ENCODE results near the gene COL2A1.

COL2A1 gene

DNA sequence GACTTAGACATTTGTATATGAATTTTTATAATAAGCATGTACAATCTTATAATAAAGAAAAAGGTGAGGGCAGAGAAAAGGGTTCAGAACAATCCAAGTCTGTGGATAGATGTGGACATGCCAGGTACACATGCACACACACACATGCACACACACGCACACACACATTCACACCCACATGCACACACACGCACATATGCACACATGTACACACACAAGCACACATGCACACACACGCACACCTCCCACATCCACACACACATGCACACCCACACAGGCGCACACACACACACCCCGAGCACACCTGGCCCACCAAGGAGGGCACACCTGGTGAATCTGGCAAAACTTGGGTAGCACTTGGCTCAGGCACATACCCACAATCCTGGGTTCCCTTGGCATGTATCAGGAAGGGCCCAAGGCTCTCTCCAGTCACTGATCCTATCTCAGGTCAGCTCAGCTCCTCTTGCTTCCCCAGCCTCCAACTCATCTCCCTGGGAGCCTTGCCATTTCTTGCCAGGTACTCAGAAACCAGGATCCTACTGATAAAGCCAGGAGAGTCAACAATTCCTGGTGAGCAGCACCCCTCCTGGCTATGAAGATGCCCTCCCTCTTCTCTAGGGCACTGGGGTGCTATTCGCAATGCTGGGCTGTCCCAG lies 59.5 kb downstream of the COL2A1 start:
- no peak for DNase-seq (ENCODE audit: low read depth)

DNA sequence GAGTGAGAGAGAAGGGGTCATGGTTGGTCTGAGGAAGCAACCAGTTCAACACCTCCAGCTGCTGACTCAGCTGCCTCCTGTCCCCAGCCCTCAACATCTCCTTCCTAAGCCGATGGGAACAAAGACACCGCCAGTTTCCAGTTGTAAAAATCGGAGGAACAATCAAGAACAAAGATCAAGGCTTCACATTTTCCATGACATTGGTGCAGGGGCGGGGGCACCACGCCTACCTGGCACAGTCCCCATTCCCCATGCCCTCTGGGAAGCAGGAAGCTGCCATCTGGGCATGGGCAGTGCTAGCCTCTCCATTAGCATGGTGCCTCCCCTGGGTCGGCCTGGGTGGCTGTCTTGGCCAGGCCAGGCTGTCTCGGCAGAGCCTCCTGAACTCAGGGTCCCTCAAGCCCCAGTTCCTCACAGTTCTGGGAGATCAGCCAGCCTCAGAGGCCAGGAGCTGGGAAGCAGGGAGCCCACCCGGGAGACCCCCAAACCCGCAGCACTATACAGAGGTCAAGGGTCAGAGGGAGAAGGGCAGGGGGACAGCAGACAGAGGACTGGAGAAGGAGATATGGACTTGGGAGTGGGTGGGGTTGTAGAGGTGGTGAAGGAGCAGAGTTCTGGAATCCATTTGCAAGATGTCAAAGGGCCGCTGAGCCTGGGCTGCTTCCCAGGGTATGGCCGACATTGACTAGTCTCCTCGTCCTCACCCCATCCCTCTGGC lies 60.5 kb downstream of the COL2A1 start:
- DNase-seq (ENCODE audit: low read depth) = no peak

DNA sequence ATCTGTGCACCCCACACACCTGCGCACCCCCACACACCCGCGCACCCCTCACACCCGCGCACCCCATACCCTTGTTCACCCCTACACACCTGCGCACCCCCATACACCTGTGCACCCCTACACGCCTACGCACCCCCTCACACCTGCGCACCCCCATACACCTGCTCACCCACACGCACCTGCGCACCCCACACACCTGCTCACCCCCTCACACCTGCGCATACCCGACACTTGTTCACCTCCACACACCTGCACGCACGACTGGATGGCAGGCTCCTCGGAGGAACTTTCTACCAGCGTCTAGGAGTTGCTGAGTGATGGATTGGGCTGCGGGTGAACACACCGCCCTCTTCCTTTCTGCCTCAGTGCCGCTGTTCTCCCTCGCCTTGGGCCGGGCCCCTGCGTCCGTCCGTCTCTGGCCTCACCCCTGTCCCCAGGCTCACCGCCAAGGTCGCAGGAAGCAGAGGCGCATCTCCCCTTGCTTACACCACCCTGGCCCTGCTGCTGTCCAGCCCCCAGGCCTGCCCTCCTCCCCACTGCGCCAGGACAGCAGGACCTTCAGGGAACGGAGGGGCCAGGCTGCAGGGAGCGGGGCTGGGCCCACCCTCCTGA lies 61.6 kb downstream of the COL2A1 start:
- no peak for DNase-seq (ENCODE audit: low read depth)

DNA sequence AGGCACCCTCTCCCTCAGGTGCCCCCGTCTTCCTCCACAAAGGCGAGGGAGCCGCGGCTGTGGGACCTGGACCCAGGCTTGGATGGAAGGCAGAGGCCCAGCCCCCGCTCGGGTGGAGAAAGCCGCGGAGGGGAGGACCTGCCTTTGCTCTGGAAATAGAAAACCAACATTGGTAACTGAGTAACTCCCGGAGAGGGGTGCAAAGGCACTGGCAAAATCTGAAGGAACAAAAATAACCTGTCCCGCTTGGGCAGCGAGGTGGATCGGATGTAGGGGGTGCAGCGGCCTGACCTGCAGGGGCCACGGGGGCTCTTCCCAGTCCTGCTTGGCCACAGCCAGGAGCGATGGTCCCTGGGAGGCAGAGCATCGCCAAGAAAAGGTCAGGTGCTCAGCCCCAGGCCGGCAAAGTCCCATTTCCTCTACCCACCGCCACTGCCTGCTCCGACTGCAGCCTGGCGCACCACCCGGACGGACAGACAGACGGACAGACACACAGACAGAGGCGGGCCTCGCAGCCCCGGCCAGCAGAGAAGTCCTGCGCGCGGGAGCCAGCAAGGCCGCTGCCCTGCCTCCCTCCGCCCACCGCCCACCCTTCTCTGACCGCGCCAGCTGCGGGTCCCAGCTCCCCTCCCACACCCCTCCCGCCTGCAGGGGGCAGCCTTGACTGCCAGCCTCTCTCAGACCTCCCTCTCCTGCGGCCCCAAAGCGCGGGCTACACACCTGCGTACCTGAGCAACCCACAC lies 62.2 kb downstream of the COL2A1 start:
- DNase-seq (ENCODE audit: low read depth) = peak; percentile 18

DNA sequence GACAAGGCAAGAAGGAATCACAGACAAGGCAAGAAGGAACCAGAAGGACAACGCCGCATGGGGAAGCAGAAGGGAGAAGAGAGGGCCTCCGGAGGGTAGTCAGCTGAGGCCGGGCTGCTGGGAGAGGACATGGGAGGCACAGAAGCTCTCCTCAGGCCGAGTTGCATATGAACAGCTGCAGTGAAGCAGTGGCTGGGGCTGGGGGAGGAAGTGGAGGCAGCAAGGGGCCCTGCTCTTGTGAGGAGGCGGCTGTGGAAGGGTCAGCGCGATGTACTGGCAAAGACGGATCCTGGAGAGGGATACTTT lies 62.8 kb downstream of the COL2A1 start:
- no peak for DNase-seq (ENCODE audit: low read depth)

DNA sequence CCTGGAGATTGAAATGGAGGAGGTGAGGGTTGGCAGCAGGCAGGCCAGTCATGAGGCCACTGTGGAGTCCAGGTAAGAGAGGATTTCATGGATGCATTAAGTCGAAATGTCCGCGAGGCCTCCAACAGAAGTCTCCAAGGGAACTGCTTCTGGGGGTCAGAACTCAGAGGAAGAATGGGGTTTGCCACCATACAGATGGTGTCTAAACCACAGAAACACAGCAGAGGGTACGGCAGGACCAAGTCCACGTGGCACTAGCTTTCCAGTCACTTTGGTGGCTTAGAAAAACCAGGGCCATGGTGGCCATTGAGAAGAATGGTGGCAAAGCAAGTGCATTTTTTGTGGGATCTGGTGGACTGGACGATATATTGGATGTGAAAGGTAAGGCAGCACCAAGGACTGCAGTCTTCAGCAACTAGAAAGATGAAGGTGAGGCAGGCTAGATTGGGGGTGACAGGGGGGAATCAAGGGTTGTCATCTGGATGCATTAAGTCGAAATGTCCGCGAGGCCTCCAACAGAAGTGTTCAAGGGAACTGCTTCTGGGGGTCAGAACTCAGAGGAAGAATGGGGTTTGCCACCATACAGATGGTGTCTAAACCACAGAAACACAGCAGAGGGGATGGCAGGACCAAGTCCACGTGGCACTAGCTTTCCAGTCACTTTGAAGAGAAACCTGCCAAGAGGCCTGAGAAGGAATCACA lies 63.4 kb downstream of the COL2A1 start:
- DNase-seq (ENCODE audit: low read depth) = no peak

DNA sequence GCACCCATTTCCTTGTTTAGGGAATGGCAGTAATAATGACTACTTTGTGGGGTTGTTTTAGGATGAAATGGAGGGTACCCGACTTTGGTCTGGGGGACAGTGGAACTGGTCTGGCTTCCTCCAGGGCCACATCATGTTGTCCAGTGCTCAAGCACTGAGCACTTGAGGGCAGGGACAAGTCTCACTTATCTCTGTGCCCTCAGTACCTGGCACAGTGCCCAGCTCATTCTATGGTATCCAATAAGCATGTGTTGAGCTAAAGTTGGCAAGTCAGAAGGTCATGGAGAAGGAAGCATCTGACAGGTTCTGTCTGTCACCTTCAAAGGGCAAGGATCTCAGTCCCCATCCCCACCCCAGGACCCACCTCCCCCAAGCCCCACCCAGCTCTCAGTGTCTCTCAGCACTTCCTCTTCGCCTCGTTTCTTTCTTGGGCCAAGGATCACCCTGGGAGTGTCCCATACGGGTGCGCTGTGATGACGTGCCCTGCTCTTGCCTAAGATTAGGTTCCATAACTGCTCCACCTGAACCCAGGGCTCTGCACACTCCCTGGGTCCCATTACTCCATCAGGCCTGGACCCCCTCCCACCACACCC lies 65.2 kb downstream of the COL2A1 start:
- DNase-seq (ENCODE audit: low read depth) = no peak

DNA sequence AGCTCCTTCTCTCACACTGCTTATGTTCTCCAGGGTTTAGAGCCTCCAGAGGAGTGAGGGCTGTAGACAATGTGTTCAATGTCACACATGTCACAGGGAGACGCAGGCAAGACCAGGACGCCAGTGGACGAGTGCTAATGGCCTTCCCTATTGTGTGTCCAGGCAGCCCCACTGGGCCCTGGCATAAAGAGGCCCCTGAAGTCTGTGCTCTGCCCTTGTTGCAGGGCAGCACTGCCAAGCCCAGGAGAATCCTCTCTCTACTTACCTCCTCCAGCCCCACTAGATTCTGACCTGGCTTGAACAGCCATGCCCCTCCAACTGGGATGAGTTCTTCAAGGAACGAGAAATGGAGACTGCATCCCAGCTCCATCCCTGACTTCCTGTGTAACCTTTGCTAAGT lies 65.7 kb downstream of the COL2A1 start:
- DNase-seq (ENCODE audit: low read depth) = no peak

DNA sequence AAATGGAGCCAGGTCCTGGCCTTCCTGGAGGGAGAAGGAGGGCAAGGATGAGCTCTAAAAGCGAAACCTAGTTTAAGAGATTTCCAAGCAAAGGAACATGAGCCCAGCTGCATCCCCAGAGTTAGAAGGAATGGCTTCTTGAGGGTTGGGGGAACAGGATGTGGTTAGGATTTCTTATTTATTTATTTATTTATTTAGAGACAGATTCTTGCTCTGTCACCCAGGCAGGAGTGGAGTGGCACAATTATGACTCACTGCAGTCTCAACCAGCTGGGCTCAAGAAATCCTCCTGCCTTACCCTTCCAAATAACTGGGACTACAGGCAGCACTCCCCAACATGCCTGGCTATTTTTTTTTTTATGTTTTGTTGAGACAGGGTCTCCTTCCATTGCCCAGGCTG lies 66.2 kb downstream of the COL2A1 start:
- no peak for DNase-seq (ENCODE audit: low read depth)

DNA sequence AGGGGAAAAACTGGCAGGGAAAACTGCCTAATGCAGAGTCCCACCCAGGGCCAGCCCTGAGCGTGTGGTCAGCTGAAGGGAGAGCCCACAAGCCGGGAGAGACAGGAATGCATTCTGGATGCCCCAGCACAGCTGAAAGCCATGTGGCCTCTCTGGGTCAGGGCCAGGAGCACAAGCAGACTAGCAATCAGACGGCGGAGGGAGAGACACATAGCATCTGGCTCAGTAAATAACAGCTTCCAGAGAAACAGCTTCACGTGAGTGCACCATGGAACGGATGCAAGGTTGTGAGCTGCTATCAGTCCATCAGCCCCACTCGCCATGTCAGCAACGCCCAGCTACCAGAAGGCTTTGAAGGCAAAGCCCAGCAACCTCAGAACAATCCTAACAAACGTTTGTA lies 69.1 kb downstream of the COL2A1 start:
- DNase-seq (ENCODE audit: low read depth) = no peak

DNA sequence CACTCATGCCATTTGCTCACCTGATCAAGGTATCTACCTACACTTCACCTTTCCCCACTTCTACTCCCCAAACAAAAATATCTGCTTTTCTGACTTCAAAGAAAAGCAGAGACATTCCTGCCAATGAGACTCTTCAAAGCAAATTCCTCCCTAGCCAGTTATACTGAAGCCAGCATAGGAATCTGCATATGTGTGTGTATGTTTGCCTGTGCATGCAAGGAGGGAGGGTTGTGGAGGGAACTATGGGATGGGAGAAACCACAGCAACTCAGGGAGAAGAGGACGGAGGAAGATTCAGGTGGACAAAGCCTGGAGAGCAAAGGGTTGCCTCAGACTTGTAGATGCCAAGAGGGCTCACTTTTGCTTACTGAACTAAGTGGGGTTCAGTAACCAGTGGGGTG lies 73.1 kb downstream of the COL2A1 start:
- no peak for DNase-seq (ENCODE audit: low read depth)

DNA sequence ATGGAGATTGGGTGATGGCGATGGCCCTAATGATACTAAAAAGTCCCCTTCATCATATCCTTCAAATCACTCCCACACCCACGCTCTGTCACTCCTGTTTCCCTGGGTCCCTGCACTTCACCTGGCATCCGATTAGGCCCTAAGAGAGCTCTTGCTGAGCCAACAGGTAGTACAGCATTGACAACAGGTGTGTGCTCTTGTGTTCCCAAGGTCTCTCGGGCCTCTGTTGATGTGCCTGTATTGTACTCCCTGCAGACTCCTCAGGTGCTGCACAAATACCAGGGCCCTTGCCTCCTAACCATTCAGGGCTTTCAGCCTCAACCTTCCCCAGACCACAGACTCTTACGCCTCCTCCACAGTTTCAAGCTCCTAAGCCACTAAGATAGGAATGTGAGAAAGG lies 73.6 kb downstream of the COL2A1 start:
- no peak for DNase-seq (ENCODE audit: low read depth)

DNA sequence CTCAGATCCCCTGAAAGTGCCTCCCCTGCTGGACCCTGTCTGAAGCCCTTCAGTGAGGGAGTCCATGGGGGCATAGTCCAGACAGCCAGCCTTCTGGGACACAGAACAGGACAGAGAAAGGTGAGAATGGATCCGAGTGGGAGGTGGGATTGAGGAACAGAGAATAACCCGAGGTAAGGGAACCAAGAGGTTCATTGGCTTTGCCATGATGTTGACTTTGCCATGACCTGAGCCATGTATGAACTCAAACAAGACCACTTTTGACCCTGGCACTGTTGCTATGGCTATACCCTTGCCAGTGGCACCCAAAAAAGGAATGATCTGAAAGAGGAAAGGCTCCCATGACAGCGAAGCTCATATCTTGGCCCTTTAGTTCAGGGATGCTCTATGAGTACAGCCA lies 76.9 kb downstream of the COL2A1 start:
- no peak for DNase-seq (ENCODE audit: low read depth)

All from activated T-helper 9 cell treated with anti-CD3 and anti-CD28 coated beads, Interleukin-2, amount 50 U/mL, for 16 hours (primary cell).